Nephron progenitor cell (in vitro differentiated cells): Measurements from ENCODE around the gene CADM1.

ENCODE experiments used
- DNase-seq: peaks from one replicate; pipeline ENCODE4 v3.0.0; 2021
- H3K27ac Mint-ChIP-seq: 2 replicates; pipeline ENCODE4 v1.8.0; 2021; ENCODE audit warnings: mild to moderate bottlenecking, moderate library complexity, mixed read lengths
- H3K27me3 Mint-ChIP-seq: 2 replicates; pipeline ENCODE4 v1.8.0; 2021; ENCODE audit warnings: mild to moderate bottlenecking, low read depth, mixed read lengths; ENCODE audit not compliant: poor library complexity
- H3K36me3 Mint-ChIP-seq: 2 replicates; pipeline ENCODE4 v1.8.0; 2021; ENCODE audit warnings: low read depth, mixed read lengths
- H3K4me1 Mint-ChIP-seq: 2 replicates; pipeline ENCODE4 v1.8.0; 2021; ENCODE audit warnings: mixed read lengths
- H3K4me3 Mint-ChIP-seq: 2 replicates; pipeline ENCODE4 v1.8.0; 2021; ENCODE audit warnings: mild to moderate bottlenecking, moderate library complexity, mixed read lengths
- H3K9me3 Mint-ChIP-seq: 2 replicates; pipeline ENCODE4 v1.8.0; 2021; ENCODE audit warnings: mild to moderate bottlenecking, moderate library complexity, mixed read lengths
- CTCF ChIP-seq: fragments of 200-600 bp; sonication (generic); IDR thresholded peaks from 2 replicates; pipeline ENCODE4 v1.5.0; 2021; ENCODE audit warnings: antibody characterized with exemption

CADM1 gene

GRCh38 chr11:115126092-115126491, 378.1 kb downstream of the CADM1 start:
- peaks cover 35% of the 10 kb centered on the region for H3K4me1 Mint-ChIP-seq
- H3K9me3 Mint-ChIP-seq, result peaks cover 7% of the 10 kb centered on the region
- no peak for TF ChIP-seq CTCF
- no peak for DNase-seq
- peaks cover 1% of the 10 kb centered on the region for H3K27me3 Mint-ChIP-seq
- H3K4me3 Mint-ChIP-seq, result no peak overlapping the region
- peaks cover 8% of the 10 kb centered on the region for H3K36me3 Mint-ChIP-seq
- H3K27ac Mint-ChIP-seq, result no peak overlapping the region

- Mint-ChIP-seq H3K4me3 (no peak overlapping the region), H3K27ac (no peak overlapping the region), H3K36me3 (peaks cover 8% of the 10 kb centered on the region), H3K4me1 (peaks cover 24% of the 10 kb centered on the region), H3K27me3 (peaks cover 3% of the 10 kb centered on the region), H3K9me3 (peaks cover 7% of the 10 kb centered on the region)
- no peak for DNase-seq
- no peak for TF ChIP-seq CTCF
Observed at GRCh38 chr11:115124786-115125185, 379.4 kb downstream of the CADM1 start.

- H3K36me3 Mint-ChIP-seq, result peaks cover 8% of the 10 kb centered on the region
- no peak for TF ChIP-seq CTCF
Observed at GRCh38 chr11:115123641-115124040, 380.6 kb downstream of the CADM1 start.

GRCh38 chr11:115122274-115122673, 381.9 kb downstream of the CADM1 start:
- peaks cover 34% of the 10 kb centered on the region for H3K4me1 Mint-ChIP-seq
- no peak overlapping the region for H3K27ac Mint-ChIP-seq
- no peak overlapping the region for H3K4me3 Mint-ChIP-seq

More at GRCh38 chr11:115123641-115124040, 380.6 kb downstream of the CADM1 start:
- Mint-ChIP-seq H3K27me3 (peaks cover 10% of the 10 kb centered on the region), H3K27ac (no peak overlapping the region), H3K9me3 (peaks cover 7% of the 10 kb centered on the region), H3K4me3 (no peak overlapping the region), H3K4me1 (peaks cover 22% of the 10 kb centered on the region)
- DNase-seq, result no peak

More at GRCh38 chr11:115122274-115122673, 381.9 kb downstream of the CADM1 start:
- H3K36me3 Mint-ChIP-seq, result peaks cover 8% of the 10 kb centered on the region
- peaks cover 13% of the 10 kb centered on the region for H3K27me3 Mint-ChIP-seq
- peaks cover 7% of the 10 kb centered on the region for H3K9me3 Mint-ChIP-seq
- no peak for TF ChIP-seq CTCF
- no peak for DNase-seq
